ENCODE data around the gene DENND4A.
"Not testable (repeated sequence)": the region's sequence is repeated elsewhere in the genome, so short reads cannot be mapped to it uniquely, and the experiment has no call there.

The DENND4A gene

DNA sequence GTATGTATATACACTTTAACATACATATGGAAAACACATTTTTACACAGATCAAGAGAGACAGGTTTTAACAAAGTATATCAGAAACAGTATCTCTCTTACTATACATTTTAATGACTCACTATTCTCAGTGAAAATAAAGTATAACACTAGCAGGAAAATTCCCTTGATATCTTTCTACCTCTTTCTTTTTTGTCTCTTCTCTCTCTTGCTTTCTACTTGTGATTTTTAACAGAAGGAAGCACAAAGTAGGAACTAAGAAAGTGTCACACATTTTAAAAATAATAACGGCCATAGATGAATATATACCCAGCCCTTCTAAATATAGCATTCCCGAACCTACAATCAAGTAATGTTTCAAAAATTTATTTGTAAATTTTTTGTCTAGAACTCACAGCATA, 4.8 kb downstream of the DENND4A start:
- no peak for DNase-seq

DNA sequence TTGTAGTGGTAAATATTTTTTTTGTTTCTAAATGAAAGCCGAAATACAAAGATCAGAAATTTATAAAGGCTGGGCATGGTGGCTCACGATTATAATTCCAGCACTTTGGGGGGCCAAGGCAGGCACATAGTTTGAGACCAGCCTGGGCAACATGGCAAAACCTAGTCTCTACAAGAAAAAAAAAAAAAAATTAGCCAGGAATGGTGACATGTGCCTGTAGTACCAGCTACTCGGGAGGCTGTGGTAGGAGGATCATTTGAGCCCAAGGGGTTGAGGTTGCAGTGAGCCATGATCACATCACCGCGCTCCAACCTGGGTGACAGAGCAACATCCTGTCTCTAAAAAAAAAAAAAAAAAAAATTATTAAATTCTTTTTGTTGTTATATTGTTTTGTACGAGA, 6.9 kb downstream of the DENND4A start:
- no peak for DNase-seq

DNA sequence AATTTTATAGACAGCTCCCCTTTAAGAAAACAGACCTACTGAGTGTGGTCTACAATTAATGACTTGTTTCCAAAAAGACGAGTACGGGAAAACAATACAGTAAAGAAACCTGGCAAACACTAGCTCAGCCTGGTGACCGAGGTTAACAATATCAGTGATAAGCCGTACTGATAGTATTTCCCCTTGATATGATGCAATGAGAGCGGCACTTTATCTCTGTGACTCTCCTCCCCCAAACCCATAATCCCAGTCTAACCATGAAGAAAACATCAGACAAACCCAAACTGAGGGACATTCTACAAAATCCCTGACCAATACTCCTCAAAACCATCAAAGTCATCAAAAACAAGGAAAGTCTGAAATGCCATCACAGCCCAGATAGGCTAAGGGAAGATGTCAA, 8.2 kb downstream of the DENND4A start:
- no peak for DNase-seq

DNA sequence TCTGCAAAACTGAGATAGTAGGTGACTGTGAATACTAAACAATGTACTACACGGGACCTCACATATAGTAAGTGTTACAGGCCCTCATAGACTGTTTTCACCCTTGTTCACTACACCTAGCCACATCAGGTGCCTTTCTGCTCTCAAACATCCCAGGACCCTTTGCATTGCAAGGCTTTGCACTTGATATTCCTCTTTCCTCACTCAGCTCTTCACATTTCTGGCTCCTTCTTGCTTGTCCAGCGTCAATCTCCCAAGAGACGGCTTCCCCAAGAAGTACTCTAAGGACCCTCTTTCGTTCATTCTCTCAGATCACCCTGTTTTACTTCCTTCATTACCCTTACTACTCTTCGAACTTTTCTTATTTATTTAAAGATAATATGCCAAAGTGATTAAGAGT, 10.0 kb downstream of the DENND4A start:
- DNase-seq: no peak

DNA sequence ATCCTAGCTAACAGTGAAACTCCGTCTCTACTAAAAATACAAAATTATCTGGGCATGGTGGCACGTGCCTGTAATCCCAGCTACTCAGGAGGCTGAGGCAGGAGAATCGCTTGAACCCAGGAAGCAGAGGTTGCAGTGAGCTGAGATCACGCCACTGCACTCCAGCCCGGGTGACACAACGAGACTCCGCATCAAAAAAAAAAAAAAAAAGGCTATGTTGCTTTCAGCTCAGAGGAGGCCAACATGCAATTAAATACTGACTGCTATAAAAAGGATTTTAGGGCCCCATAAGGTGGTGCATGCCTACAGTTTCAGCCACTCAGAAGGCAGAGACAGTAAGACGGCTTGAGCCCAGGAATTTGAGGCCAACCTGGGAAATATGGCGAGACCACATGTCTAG, 13.4 kb downstream of the DENND4A start:
- not testable (repeated sequence) for DNase-seq

DNA sequence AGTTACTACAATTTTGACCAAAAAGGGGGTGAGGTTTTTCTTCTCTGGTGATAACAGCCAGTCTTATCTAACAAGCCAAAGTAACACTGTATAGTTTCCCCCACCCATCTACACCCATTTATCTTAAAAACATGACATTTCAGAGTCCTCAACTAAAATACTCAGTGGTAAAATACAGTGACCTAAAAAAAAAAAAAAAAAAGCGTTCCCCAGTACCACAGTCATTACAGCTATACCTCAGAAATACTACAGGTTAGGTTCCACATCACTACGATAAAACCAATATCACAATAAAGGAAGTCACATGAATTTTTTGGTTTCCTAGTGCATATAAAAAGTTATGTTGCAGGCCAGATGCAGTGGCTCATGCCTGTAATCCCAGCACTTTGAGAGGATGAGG, 13.8 kb downstream of the DENND4A start:
- DNase-seq: no peak

DNA sequence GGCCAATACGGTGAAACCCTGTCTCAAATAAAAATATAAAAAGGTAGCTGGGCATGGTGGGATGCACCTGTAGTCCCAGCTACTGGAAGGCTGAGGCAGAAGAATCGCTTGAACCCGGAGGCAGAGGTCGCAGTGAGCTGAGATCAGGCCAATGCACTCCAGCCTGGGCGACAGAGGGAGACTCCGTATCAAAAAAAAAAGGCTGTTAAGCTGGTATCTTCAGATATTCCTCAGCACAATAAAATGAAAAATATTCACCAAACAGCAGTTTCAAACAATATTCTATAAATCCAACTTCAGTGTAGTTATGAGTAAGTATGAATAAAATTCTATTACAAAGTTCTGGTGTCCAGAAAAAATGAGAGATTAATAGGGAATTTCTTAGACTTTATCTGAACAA, 14.2 kb downstream of the DENND4A start:
- DNase-seq: no peak

DNA sequence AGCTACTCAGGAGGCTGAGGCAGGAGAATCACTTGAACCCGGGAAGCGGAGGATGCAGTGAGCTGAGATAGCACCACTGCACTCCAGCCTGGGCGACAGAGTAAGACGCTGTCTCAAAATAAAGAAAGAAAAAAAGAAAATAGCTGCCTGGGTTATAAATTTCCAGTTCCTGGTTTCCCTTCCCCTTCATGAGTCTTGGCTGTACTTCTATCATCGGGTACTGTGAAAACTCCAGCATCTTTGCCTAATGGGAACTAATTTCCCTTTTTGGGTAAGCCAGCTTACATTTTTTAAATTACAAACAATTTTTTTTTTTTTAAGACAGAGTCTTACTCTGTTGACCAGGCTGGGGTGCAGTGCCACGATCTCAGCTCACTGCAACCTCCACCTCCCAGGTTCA, 15.0 kb downstream of the DENND4A start:
- DNase-seq: no peak

DNA sequence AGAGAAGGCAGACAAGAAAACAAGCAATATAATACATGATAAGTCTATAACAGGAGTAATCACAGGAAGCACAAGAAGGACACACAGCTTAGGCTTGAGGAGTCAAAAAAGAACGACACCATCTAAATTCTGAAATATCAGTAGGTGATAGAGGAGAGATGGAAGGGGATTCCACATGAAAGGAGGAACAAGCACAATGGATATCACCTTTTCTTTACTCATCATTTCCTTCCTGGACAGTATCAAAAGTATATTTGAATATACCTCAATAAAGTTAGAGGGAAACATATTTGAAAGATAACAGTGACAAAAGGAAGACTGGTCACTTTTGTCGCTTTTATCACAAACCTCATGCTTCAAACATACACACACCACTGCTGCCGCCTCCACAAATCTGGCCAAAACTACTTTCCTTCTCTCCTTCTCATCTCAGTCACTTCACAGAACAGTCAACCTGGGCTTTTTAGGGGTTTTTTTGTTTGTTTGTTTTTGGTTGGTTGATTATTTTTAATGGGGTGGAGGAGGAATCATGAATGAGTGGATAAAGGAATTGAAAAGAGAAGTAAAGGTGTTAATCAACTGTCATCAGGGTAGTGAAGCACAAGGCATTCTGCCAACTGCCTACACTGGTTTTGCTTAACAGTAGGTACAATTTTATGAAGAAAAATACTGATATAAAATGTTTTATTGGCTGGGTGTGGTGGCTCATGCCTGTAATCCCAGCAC, 18.5 kb downstream of the DENND4A start:
- no peak for DNase-seq

DNA sequence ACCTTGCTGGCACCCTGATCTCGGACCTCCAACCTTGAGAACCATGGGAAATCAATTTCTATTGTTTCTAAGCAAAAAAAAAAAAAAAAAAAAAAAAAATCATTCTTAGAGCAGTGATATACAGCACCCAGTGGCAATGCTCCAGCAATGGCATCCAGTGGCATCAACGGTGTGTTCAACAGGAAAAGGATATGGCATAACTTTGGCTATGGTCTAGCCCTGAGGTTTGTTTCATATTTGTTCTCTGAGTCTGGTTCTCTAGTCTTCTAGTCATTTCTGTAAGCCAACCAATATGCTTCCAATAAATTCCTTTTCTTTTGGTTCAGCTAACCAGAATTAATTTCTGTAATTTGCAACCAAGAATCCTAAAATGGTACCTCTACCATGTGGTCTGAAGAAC, 19.2 kb downstream of the DENND4A start:
- no peak for DNase-seq

DNA sequence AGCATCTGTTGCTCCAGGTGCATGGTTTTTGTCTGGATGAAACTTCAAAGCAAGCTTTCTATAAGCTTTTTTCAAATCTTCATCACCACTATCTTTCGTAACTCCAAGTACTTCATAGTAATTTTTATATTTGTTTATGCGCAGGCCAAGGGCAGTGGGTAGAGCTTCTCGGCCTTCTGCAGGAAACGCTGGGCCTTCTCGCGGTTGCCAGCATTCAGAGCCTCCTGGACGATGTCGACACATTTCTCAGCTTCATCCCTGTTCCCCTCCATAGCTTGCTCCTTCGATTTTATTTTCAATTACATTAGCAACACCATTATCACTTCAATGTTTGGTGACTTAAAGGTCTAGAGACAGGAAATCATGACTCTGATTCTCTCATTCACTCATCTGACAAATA, 20.2 kb downstream of the DENND4A start:
- no peak for DNase-seq

DNA sequence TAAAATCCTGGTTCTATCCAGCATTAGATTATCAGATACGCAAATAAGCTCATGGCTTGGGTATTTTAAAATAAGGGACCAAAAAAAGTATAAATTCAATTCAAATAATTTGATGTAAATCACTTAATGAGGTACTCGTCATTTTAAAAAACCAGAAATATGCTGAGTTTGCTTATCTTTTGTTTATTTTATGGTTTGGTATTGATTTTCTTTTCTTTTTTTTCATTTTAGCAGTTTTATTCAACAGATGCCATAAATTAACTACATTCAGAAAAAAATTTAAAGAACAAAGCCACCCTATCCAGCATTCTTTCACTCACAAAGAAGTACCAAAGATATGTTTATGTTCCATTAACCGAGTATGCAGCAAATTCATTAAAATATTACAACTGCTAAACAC, 22.6 kb downstream of the DENND4A start:
- DNase-seq: no peak

DNA sequence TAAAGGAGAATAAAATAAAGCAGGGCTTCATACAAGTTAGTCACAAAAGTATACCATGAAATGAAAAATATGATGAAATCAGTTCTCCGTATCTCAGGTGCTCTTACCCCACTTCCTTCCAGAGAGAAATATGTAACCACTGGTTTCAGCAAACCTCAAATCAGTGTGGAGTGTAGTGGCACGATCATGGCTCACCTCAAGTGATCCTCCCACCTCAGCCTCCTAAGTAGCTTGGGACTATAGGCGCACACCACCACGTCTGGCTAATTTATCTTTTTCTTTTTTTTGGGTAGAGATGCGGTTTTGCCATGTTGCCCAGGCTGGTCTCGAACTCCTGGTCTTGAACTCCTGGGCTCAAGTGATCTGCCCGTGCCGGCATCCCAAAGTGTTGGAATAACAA, 24.2 kb downstream of the DENND4A start:
- no peak for DNase-seq

DNA sequence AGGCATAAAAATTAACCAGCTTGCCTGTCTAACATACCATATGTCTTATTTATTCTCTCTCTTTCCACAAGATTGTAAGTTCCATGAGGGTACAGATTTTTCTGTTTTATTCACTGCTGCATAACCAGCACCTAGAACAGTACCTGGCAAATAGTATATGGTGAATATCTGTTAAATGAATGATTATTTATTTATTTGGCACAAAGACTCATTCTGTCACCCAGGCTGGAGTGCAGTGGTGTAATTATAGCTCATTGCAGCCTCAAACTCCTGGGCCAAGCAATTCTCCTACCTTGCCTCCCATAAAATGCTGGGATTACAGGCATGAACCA, 24.9 kb downstream of the DENND4A start:
- no peak for DNase-seq

DNA sequence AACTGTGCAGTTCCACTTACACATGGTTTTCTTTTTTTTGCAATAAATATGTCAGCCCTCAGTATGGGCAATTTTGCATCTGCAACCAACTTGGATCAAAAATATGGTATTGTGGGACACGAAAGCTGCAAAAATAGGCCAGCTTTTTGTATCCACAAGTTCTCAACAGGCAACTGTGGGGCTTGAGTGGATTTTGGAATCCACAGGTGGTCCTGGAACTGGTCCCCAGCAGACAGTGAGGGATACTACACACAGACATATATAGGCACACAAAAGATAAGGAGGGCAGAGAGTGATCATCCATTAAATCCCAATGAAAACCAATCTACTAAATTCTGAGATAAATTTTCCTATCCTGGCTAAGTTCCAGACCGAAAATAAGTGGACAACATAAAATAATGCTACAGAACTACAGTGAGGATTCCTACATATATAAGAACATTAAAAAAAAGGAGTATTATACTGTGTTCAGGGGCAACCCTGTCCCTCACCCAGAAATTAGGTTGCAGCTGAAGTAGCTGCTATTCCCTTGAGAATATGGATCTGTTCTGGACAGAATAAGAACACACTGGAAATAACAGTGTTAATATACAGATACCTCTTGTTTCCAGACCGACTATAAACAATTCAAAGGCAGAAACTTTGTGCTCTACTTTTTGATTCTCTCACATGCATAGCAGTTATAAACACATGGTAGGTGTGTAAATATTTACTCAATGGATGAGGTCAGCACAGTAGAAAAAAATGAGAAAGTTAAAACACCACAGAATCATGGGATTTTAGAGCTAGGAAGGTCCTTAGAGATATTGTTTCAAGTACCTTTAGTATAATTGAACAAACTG, 25.4 kb downstream of the DENND4A start:
- no peak for DNase-seq

DNA sequence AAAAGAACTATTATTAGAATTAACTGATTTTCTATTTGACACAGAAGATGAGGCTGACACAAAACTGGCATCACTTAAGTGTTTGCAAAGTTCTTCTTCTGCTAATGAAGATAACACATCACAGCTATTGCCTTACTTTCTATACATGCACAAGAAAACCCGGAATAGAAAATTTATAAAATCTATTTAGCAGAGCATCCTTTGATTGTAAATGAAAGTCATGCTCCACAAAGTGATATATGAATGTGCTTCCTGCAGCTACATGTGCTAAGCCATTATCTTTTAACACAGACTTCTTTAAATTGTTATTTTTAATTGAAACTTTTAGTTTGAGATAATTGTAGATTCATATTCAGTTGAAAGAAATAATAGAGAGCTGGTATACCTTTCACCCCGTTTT, 27.0 kb downstream of the DENND4A start:
- no peak for DNase-seq

DNA sequence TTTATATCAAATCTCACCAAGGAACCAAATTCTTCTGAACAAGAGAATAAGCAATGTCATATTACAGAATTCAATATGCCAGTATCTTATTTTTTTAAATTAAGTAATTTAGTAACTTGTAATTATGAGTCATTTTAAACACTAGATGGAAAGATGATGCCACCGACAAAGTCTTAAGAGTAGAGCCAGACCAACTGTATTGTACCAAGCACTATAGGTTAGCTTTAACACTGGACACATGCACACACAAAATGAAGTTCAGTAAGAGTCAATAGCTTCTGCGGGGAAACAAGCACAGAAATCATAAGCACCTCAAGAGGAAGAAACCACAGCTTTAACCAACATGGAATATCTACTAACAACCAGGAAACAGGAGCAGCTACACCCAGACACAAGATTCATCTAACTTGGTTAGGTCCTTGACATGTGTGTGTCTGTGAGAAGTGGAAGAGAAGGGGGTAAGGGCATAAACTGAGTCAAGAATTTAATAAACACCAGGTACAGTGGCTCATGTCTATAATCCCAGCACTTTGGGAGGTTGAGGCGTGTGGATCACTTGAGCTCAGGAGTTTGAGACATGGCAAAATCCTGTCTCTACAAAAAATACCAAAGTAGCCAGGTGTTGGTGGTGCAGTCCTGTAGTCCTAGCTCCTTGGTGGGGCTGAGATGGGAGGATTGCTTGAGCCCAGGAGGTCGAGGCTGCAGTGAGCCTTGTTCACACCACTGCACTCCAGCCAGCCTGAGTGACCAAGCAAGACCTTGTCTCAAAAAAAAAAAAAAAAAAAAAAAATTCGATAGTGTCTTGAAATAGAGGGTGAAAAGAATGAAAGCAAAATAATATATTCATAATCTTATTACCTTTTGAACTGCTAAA, 28.9 kb downstream of the DENND4A start:
- DNase-seq: no peak

DNA sequence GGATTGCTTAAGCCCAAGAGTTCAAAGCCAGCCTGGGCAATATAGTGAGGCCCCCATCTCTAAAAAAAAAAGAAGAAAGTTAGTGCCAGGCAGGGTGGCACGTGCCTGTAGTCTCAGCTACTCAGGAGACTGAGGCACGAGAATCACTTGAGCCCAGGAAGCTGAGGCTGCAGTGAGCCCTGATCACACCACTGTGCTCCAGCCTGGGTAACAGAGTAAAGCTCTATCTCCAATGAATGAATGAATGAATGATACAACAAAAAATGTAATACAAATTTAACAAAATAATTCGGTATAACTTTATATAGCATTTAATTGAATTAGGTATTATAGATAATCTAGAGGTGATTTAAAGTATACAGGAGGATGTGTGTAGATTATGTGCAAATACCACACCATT, 29.7 kb downstream of the DENND4A start:
- no peak for DNase-seq

DNA sequence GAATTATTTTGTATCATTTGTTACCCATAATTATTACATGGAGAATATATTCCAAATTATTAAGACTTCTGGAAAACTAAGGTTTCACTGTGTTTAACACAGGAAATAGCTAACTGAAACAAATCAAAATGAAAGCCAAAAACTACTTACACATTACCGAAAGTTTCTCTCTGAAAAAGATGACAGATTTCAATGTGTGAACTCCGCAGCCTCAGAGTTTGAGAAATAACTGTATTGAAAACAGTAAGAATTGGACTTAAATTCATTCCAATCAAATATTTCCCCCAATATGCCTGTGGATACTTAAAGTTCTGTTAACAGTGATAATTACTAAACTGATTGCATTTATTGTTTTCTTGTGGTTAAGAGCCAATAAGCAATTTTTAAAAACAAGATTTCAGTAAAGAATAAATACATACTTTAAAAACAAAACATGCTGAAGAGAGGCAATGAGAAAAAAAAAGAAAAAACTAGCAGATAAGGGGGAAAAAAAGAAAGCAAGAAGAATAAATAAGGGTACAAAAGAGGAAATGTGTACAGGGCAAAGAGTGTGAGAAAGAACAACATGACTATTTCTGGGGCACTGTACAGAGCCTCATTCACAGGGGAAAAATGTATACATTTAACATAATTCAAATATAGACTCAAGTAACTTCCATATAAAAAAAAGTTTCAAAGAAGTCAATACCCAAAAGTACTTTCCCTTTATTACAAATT, 30.7 kb downstream of the DENND4A start:
- no peak for DNase-seq

DNA sequence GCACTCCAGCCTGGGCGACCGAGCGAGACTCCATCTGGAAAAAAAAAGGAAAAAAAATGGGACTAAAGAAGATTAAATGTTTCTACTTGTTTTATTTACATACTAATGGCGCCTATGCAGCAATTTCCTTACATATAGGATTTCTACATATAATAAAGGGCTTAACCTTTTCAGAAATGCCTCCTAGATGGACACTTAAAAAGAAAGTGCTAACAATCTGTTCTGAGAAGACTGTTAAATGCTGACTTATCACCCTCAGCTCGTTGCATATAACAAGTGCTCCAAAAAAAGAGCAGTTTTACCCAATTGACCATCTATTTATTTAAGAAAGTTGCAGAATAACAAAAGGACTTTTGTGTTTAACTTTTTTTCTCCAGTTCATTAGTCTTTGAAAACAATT, 32.7 kb downstream of the DENND4A start:
- DNase-seq: no peak

DNA sequence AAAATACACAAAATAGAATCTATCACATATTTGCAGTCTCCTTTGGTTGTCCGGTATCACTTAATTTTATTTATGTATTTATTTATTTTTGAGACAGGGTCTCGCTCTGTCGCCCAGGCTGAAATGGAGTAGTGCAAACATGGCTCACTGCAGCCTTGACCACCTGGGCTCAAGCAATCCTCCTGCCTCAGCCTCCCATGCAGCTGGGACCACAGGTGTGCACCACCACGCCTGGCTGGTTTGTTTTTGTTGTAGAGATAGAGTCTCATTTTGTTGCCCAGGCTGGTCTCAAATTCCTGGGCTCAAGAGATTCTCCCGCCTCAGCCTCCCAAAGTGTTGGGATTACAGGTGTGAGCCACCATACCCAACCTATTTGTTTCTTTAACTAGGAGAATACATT, 33.9 kb downstream of the DENND4A start:
- DNase-seq: no peak

DNA sequence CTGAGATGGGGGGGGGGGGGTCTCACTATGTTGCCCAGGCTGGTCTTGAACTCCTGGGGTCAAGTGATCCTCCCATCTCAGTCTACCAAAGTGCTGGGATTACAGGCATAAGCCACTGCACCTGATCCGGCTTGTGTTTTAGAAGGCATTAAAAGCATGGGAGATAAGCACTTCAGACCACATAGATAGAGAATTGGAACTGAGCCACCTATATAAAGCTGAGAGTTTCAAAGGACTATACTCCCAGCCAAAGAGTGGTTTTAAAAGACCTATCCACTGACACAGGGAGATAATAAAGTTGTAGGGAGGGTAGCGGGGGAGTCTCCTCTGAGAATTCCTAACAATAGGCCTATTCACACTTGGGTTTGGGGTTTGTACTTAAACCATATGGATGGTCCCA, 34.8 kb downstream of the DENND4A start:
- DNase-seq: no peak

DNA sequence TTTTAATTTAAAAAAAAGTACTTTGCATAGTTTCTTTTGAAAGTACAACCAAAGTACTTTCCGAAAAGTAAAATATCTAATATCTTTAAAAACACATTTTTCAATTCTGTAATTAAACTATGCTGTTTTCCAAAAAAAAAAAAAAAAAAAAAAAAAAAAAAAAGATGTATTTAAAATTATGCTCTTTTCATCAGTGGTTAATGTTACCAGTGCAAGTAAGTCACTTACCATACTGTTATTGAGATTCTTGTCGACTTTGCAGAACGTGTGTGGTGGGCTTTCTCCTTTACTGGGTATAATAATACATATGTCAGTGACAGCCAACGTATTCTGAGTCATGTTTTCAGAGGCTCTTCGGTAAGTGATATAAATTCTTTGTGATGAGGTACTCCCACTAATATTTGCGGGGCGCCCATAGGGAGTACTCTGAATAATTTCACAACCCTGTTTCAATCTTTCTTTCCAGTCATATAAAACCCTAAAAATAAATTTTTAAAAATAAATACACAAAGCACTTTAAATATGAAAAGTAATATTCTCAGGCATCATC, 39.9 kb downstream of the DENND4A start:
- no peak for DNase-seq
